ENCODE data around the gene PSORS1C2. TPM values are rescaled to one million over a fixed set of nuclear protein-coding genes. Genes with fewer than 3 reads are reported as not detected.

The PSORS1C2 gene
- total and polyA plus RNA-seq, 12 donors = not detected

DNA sequence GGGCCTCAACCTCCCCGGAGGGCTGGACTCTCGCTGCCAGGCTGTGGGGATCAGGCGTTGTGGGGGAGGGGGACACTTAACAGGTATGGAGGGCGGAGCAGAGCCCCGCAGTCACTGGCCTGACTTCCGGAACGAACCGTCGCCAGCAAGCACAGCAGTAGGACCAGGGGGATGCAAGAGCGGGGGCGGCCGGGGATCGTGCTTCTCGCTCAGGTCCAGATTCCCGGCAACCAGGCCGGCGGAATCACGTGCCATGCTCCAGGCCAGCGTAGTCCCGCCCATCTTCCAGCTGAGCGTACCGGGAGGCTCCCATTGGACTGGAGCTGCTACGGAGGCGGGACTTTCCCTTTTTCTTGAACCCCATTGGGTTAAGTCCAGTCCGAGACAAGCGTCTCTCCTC lies 41.6 kb upstream of the PSORS1C2 start:
- TF ChIP-seq, protein P1, sequence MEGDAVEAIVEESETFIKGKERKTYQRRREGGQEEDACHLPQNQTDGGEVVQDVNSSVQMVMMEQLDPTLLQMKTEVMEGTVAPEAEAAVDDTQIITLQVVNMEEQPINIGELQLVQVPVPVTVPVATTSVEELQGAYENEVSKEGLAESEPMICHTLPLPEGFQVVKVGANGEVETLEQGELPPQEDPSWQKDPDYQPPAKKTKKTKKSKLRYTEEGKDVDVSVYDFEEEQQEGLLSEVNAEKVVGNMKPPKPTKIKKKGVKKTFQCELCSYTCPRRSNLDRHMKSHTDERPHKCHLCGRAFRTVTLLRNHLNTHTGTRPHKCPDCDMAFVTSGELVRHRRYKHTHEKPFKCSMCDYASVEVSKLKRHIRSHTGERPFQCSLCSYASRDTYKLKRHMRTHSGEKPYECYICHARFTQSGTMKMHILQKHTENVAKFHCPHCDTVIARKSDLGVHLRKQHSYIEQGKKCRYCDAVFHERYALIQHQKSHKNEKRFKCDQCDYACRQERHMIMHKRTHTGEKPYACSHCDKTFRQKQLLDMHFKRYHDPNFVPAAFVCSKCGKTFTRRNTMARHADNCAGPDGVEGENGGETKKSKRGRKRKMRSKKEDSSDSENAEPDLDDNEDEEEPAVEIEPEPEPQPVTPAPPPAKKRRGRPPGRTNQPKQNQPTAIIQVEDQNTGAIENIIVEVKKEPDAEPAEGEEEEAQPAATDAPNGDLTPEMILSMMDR (IDR thresholded peaks at IDR 0.05) = no peak
- peak; percentile 37 to 95 (median 70) for DNase-seq
- no peaks in the 10 kb centered on the region for H3K4me1 ChIP-seq (replicated peaks in 1 of 2)
- no peak overlapping the region for H3K4me3 ChIP-seq
- 49 to 85% (median 70%) methylated on average over 10 to 26 of the region's 26 CpGs for WGBS, 4 donors
- H3K27me3 ChIP-seq = no peaks in the 10 kb centered on the region
- no peaks in the 10 kb centered on the region for H3K9me3 ChIP-seq (replicated peaks in 1 of 3)
- intact Hi-C loops (cut with DNase I) = no loop called here
- H3K27ac ChIP-seq = no peak overlapping the region
- H3K36me3 ChIP-seq (replicated peaks in 1 of 2) = no peaks in the 10 kb centered on the region

DNA sequence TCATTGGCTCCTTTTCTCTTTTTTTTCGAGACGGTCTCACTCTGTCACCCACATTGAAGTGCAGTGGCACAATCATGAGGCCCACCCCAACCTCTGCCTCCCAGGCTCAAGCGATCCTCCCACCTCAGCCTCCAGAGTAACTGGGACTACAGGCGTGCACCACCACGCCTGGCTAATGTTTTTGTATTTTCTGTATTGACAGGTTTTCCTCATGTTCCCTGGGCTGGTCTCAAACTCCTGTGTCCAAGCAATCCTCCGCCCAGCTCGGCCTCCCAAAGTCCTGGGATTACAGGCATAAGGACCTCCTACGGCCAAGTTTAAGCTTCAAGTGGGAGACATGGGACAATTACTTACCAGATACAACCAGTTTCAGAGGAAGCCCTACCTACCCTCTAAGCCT lies 41.0 kb upstream of the PSORS1C2 start:
- 92 to 94% (median 93%) methylated on average over 8 of the region's 8 CpGs for WGBS, 4 donors
- TF ChIP-seq, protein P1 (IDR thresholded peaks at IDR 0.05) = no peak
- no peak for TF ChIP-seq POLR2A (IDR thresholded peaks at IDR 0.05)
- DNase-seq = no peak
- Histone ChIP-seq H3K4me3 (no peak overlapping the region), H3K27me3 (no peaks in the 10 kb centered on the region), H3K36me3 (replicated peaks in 1 of 2) (no peaks in the 10 kb centered on the region), H3K4me1 (replicated peaks in 1 of 2) (no peaks in the 10 kb centered on the region), H3K9me3 (replicated peaks in 1 of 3) (no peaks in the 10 kb centered on the region), H3K27ac (no peak overlapping the region)
- intact Hi-C loops (cut with DNase I) = loop anchor here in 1 of 2 donors (10.0 kb wide), 1 partner anchor 1025 kb away; no protein-coding TSS in a partner anchor

DNA sequence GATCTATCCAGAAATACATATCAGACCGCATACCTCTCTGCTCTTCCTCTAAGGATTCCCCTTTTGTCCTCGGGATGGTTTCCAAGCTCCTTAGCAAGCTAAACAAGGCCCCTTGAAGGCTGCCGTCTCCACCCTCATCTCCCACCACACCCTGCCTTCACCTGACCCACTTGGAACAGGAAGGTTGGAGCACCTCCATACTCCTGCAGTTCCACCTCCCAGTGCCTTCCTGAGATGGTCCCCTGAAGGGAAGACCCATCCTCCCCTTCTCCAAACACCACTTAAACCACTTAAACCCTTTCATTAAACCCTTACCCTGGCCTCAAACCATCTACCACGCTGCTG lies 40.1 kb upstream of the PSORS1C2 start:
- WGBS, 4 donors = 64 to 80% (median 76%) methylated on average over 4 of the region's 4 CpGs
- Histone ChIP-seq H3K36me3 (replicated peaks in 1 of 2) (no peaks in the 10 kb centered on the region), H3K9me3 (replicated peaks in 1 of 3) (no peaks in the 10 kb centered on the region), H3K4me1 (replicated peaks in 1 of 2) (no peaks in the 10 kb centered on the region), H3K27ac (no peak overlapping the region), H3K4me3 (no peak overlapping the region), H3K27me3 (no peaks in the 10 kb centered on the region)
- DNase-seq = no peak
- TF ChIP-seq, protein P1 (IDR thresholded peaks at IDR 0.05) = no peak
- TF ChIP-seq POLR2A (IDR thresholded peaks at IDR 0.05) = no peak
- intact Hi-C loops (cut with DNase I) = loop anchor here in 1 of 2 donors (10.0 kb wide), 1 partner anchor 1026 kb away; no protein-coding TSS in a partner anchor

DNA sequence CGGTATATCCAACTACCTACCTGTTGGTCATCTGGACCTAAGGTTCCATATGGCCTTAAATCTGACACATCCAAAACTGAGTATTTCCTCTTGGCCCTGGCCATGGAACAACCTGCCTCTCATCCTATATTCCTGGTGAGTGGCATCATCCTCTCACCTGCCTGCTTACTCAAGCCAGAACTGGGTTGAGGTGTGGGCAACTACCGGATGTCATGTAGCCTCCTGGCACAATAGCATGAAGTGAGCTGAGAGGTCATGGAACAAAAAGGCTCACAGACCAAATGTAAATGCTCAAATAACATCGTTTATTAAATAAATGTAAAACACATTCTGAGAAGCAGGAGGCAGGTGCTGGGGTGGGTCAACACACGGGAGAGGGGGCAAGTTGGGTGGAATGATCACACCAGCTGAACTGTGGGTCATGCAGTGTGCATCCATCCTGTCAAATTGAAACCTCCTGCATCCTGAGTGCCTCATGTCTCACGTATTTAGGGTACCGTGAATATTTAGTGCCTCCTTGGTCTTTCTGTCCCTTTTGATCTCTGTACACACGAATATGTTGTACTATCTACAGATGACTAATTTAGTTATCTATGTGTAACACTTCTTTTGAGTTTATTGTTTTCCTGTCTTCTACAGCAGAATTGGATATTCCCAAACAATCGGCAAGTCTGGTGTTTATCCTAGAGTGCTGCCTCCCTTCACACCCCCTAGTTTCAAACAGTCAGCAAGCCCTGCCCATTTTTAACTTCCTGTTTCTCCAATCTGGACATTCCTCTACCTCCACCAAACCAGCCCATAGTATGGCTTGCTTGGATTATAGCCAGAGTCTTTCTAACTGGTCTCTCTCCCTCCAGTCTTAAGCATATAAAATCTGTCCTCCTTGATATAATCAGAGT lies 39.5 kb upstream of the PSORS1C2 start:
- Histone ChIP-seq H3K27me3 (no peaks in the 10 kb centered on the region), H3K4me1 (replicated peaks in 1 of 2) (no peaks in the 10 kb centered on the region), H3K4me3 (no peak overlapping the region), H3K27ac (no peak overlapping the region), H3K9me3 (replicated peaks in 1 of 3) (no peaks in the 10 kb centered on the region), H3K36me3 (replicated peaks in 1 of 2) (no peaks in the 10 kb centered on the region)
- WGBS, 4 donors = 52 to 71% (median 64%) methylated on average over 8 of the region's 8 CpGs
- TF ChIP-seq POLR2A (IDR thresholded peaks at IDR 0.05) = no peak
- TF ChIP-seq, protein P1 (IDR thresholded peaks at IDR 0.05) = no peak
- intact Hi-C loops (cut with DNase I) = loop anchor here in 1 of 2 donors (10.0 kb wide), 1 partner anchor 1026 kb away; no protein-coding TSS in a partner anchor
- no peak for DNase-seq
